CD1c-positive myeloid dendritic cell (primary cell): ENCODE measurements around the gene KLF18.
"Not testable (repeated sequence)": the region's sequence is repeated elsewhere in the genome, so short reads cannot be mapped to it uniquely, and the experiment has no call there.

Source experiments
- DNase-seq: peaks from one replicate; pipeline ENCODE4 v3.0.0-alpha.2; 2016; ENCODE audit errors: extremely low spot score

Gene KLF18

DNA sequence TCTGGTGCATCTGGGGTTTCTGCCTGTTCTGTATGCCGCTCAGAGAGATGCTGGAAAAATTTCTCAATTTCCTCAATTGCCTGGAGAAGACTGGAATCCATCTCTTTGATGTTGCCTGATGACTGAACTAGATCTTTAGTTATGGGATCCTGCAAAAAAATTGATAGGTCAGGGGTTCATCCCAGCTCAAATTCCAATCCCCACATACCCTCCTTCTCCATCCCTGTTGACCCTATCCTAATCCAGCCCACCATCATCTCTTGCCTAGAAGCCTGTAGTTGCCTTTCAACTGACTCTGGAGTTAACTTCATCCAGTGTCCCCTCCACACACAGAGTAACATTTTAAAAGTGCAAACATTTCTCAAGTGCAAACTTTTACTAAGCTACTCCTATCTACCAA lies at the start of gene KLF18:
Gene KLF18, minus strand, starts transcription at position 101 of the 400 bp plus-strand sequence. Its CDS starts 0 bp downstream, at position 101.
- DNase-seq: no peak

- DNase-seq: no peak
These were observed 33.2 kb upstream of the KLF18 start for GRCh38 chr1:44174630-44175029.

GRCh38 chr1:44170281-44170823 lies 28.9 kb upstream of the KLF18 start:
- no peak for DNase-seq

DNA sequence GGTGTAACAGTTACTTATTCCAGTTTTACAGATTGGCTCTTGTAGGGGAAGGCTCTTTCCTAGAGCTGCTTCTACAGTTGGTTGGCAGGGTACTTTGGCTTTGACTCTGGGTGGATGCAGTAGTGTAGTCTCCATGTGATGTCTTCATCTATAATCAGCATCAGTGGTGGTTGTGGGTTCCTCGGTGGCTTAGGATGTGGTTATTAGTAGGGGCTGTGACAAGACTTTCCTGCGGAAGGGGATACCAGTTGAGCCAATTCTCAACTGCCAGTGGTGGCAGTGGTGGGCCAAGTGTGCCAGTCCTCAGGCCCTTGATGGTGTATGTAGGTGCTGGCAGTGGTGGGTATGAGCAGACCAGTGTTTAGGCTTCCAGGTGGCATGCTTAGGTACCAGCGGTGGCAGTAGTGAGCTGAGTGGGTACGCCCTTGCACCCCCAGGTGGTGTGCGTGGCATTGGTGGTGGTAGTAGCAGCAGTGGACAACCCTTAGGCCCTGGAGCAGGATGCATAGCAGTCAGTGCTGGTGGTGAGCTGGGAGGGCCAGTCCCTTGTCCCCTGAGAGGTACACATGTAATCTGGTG lies 27.2 kb upstream of the KLF18 start:
- no peak for DNase-seq

- no peak for DNase-seq
These were observed 20.1 kb upstream of the KLF18 start for GRCh38 chr1:44161546-44161945.

DNA sequence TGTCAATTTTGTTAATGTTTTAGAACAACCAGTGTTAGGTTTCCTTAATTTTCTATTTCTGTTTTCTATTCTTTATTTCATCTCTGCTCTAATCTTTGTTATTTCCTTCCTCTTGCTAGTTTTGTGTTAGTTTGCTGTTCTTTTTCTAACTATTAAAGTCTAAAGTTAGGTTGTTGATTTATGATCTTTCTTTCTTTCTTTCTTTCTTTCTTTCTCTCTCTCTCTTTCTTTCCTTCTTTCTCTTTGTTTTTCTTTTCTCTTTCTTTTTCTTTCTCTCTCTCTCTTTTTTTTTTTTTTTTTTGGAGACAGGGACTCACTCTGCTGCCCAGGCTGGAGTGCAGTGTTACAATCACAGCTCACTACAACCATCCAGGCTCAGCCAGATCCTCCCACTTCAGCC lies 17.4 kb upstream of the KLF18 start:
- DNase-seq: no peak

- no peak for DNase-seq
These were observed 16.5 kb upstream of the KLF18 start for GRCh38 chr1:44157903-44158302.

DNA sequence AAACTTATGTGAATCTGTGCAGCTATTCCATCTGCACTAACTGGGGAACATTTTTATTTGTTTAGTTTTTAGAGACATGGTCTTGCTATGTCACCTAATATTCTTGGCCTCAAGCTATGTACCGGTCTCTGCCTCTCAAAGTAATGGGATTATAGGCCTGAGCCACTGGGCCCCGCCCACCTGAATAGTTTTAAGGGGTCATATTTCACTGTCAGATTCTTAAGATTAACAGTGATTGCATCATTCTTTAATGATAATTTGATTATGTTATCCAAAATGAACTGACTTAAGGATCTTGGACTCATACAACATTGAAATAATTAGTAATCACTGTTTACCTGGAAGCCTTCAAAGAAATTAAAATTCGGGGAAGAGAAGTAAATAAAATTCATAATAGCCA lies 12.6 kb upstream of the KLF18 start:
- DNase-seq: no peak

- DNase-seq: no peak
These were observed 11.3 kb upstream of the KLF18 start for GRCh38 chr1:44152692-44153091.

DNA sequence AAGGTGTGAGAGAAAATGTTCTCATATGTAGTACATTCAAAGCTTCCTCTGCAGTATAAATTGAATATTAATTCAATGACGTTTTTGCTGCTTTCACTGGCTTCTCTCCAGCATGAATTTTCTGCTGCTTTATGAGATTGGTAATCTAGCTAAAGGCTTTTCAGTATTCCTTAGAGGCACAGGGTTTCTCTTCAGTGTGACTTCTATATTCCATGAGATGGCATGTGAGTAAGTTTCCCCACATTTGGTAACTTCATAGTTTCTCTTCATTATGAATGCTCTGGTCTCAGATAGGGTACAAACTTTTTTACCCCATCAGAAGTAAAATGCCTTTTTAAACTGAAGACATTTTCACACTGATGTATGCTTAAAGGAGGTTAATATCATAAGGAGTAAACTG lies 10.4 kb upstream of the KLF18 start:
- DNase-seq: no peak

GRCh38 chr1:44151332-44151731 lies 9.9 kb upstream of the KLF18 start:
- no peak for DNase-seq

GRCh38 chr1:44147582-44147981 lies 6.2 kb upstream of the KLF18 start:
- no peak for DNase-seq

- DNase-seq: no peak
These were observed 5.3 kb upstream of the KLF18 start for GRCh38 chr1:44146536-44147361.

GRCh38 chr1:44144962-44145756 lies 3.7 kb upstream of the KLF18 start:
- DNase-seq: no peak

DNA sequence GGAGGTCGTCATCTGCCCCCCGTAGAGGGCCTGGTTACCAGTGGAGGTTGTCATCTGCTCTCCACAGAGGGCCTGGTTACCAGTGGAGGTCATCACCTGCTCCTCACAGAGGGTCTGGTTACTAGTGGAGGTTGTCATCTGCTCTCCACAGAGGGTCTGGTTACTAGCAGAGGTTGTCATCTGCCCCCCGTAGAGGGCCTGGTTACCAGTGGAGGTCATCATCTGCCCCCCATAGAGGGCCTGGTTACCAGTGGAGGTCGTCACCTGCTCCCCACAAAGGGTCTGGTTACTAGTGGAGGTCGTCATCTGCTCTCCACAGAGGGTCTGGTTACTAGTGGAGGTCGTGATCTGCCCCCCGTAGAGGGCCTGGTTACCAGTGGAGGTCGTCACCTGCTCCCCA lies 1.9 kb downstream of the KLF18 start:
- DNase-seq: not testable (repeated sequence)

- no peak for DNase-seq
These were observed 3.2 kb downstream of the KLF18 start for GRCh38 chr1:44138239-44138638.

GRCh38 chr1:44135886-44136285 lies 5.5 kb downstream of the KLF18 start:
- DNase-seq: no peak

DNA sequence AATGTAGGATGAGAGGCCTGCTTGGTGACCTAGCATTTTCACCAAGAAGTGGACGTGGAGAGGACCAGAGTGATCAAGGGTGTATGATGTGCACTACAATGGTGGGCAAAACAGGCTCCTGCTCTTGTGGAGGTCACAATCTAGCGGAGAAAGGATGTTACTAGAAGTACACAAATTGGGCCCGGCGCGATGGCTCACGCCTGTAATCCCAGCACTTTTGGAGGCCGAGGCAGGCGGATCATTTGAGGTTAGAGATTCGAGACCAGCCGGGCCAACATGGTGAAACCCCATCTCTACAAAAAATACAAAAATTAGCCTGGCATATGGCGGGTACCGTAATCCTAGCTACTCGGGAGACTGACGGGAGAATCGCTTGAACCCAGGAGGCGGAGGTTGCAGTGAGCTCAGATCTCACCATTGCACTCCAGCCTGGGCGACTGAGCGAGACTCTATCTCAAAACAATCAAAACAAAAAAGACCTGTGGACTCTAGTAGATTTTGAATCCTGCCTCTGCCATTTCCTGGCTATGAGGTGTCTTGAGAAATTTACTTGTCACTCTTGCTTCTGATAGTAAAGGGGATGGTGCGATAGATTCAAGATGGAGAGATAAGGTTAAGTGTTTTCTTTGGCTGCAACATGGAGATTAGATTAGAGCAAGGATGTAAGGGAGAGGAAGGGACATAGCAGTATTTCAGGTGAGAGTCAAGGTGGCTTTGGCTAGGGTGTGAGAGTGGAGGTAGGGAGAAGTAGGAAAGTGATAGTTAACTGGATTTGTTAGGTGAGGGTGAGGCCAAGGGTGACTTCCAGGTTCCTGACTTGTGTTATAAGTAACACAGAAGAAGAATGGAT lies 7.1 kb downstream of the KLF18 start:
- no peak for DNase-seq

DNA sequence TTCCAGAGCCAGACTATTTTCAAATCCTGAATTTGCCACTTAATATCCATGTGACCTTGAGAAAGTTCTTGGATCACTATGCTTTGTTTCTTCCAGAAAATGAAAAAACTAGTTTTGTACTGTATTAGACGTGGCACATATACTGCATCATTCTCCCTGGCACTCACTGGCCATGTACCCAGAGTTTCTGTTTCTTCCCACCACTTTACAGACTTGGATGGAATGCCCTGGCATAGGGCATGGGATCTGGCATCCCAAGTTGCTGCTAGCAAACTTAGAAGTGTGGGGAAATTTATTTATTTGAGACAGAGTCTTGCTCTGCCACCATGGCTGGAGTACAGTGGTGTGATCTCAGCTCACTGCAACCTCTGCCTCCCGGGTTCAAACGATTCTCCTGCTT lies 10.0 kb downstream of the KLF18 start:
- no peak for DNase-seq

DNA sequence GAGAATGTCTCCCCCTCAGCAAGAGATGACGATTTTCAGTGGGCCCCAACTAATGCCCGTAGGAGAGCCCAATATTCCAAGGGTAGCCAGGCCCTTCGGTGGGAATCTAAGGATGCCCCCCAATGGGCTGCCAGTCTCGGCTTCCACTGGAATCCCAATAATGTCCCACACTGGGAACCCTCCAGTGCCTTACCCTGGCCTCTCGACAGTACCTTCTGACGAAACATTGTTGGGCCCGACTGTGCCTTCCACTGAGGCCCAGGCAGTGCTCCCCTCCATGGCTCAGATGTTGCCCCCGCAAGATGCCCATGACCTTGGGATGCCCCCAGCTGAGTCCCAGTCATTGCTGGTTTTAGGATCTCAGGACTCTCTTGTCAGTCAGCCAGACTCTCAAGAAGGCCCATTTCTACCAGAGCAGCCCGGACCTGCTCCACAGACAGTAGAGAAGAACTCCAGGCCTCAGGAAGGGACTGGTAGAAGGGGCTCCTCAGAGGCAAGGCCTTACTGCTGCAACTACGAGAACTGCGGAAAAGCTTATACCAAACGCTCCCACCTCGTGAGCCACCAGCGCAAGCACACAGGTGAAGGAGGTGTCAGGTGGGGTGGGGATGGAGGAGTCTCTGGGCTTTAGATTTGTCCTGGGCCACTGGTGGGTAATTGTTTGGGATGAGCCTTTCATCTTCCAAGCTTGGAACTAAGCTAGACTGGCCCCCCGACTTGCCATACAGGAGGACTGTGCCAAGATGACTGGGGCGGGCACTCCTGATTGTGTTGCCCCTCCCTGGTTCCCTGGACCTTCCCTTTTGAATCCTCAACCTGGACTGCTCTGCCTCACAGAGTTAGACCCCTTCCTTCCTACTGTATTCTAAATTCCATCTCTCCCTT lies 11.6 kb downstream of the KLF18 start:
- DNase-seq: no peak
